ENCODE measurements around the gene B3GNT7. TPM values are rescaled to one million over a fixed set of nuclear protein-coding genes. Genes with fewer than 3 reads are reported as not detected.

The B3GNT7 gene
- total RNA-seq, 1 experiment from 2014 or later, result 6.1 TPM

- Histone ChIP-seq H3K27ac (ENCODE audit: low read depth, low read length) (no peak overlapping the region), H3K9me3 (ENCODE audit: control insufficient read depth in 1 of 2, insufficient read depth in 1 of 2, low read depth in 1 of 2, low read length in 2 of 2) (no peaks in the 10 kb centered on the region), H3K9ac (ENCODE audit: low read length) (no peak overlapping the region), H3K27me3 (ENCODE audit: insufficient read depth, low read length) (no peaks in the 10 kb centered on the region), H3K79me2 (ENCODE audit: insufficient read depth, low read length) (no peaks in the 10 kb centered on the region), H3K4me2 (ENCODE audit: low read length) (no peak overlapping the region), H3K9me2 (ENCODE audit: insufficient read depth) (no peaks in the 10 kb centered on the region), H2AFZ (ENCODE audit: low read depth, low read length, poor library complexity, severe bottlenecking) (no peak overlapping the region), H3K4me1 (ENCODE audit: control insufficient read depth in 1 of 2, insufficient read depth in 2 of 2, low read length in 2 of 2) (peaks cover 0 to 5% of the 10 kb centered on the region in 2 experiments; a peak in 1 of 4 replicates), H3K36me3 (ENCODE audit: control insufficient read depth in 1 of 2, insufficient read depth in 2 of 2, low read length in 2 of 2) (no peaks in the 10 kb centered on the region), H4K20me1 (ENCODE audit: insufficient read depth) (no peaks in the 10 kb centered on the region), H3K4me3 (replicated peaks in 1 of 2; ENCODE audit: low read depth in 1 of 2, low read length in 2 of 2) (no peak overlapping the region)
- intact Hi-C loops (cut with micrococcal nuclease), result no loop called here
- no peak for DNase-seq (ENCODE audit: low read depth, low spot score)
- ChIA-PET CTCF (no interaction called here), RAD21 (ENCODE audit: low non-redundant PET in 1 of 2, low total read pairs in 2 of 2, uncharacterized antibody in 2 of 2, unreplicated experiment in 2 of 2) (no interaction called here), POLR2A (no interaction called here)
- no peak for ATAC-seq
- BruUV-seq (replicated peaks), result no TSS peak
- TF ChIP-seq FOSL1 (IDR thresholded peaks at IDR 0.05; ENCODE audit: low read depth) (no peak), JUND (IDR thresholded peaks at IDR 0.05) (no peak), POLR2A (IDR thresholded peaks at IDR 0.05; ENCODE audit: borderline replicate concordance, extremely low read depth, insufficient read depth, insufficient read length) (no peak), POLR2AphosphoS5 (IDR thresholded peaks at IDR 0.05; ENCODE audit: low read depth, low read length) (no peak), ATF3 (IDR thresholded peaks at IDR 0.05) (no peak), CBX3 (IDR thresholded peaks at IDR 0.05; ENCODE audit: low read depth) (no peak), SP1 (IDR thresholded peaks at IDR 0.05; ENCODE audit: low read depth) (no peak), ELF1 (IDR thresholded peaks at IDR 0.05; ENCODE audit: borderline replicate concordance, low read depth) (no peak), ZBTB33 (IDR thresholded peaks at IDR 0.05; ENCODE audit: extremely low read depth, insufficient replicate concordance, low read length) (no peak), CTCF (IDR thresholded peaks at IDR 0.05 in 2 of 3, conservative IDR thresholded peaks at IDR 0.05 in 1 of 3; ENCODE audit: borderline replicate concordance in 1 of 3, insufficient read depth in 1 of 3, low read depth in 2 of 3, low read length in 2 of 3) (no peak), SIN3A (IDR thresholded peaks at IDR 0.05; ENCODE audit: low read depth) (no peak), MAX (IDR thresholded peaks at IDR 0.05) (no peak), CEBPB (IDR thresholded peaks at IDR 0.05; ENCODE audit: low read depth) (no peak), EZH2 (IDR thresholded peaks at IDR 0.05) (no peak), REST (IDR thresholded peaks at IDR 0.05; ENCODE audit: low read depth) (no peak), RAD21 (IDR thresholded peaks at IDR 0.05; ENCODE audit: low read depth) (no peak)
Observed at GRCh38 chr2:231422056-231422455, 26.5 kb downstream of the B3GNT7 start.
